Right kidney (tissue), 1 donor: ENCODE results near the gene CD47.

Experiments
- DNase-seq: peaks from one replicate; pipeline ENCODE4 v3.0.0-alpha.2; 2016

CD47 gene

DNA sequence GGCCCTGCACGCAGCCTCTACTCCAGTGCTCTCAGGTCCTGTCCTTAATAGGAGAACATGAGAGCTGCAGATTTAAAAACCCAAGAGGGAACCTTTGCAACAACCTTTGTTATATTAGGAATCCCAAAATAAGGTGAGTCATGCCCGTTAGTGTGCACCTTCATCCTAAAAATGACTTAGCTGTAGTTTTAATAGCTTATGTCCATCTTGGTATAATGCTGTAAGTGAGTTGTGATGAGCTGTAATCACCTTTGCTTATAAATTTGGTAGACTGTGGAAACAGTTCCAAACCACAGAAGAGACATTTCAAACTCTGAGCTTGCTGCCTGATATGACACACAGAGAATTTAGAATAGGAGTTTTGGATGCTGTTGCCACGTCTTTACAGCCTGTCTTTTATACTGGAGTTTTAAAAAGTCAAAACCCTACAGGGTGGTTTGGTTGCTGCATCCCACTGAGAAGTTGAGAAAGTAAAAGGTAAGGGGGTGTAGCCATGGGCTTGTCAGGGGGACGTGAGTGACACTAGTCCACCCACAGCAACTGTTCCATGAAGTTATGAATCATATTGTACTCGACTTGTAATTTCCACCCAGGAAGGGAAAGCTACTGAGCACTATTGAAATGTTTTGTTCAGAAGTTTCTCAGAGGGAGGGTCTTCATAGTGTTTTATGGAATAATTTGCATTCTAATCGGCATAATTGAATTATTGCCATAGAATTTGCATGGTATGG lies 27.4 kb upstream of the CD47 start:
- DNase-seq, result no peak

DNA sequence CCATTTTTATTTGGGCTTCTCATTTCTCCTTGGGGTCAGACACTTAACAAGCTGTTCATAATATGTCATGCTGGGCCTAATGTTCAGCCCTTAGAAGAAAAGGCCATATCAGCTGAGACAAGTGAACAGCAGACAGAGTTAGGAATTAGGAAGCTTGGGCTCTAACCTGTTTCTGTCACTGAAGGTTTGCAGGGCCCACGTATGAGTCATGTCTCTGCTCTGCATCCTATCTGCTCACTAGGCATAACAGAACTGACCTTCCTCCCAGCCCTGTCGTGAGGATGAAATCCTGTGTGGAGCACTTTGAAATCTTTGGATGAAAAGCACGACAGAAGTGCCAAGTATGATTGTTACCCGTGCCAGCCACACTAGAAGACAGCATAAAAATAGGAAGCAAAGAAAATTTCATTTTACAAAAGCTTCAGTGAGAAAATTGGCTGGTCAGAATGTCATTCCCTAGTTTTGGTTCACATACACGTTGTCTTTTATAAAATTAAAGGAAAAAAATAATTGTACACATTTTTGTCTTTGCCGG lies 26.5 kb upstream of the CD47 start:
- no peak for DNase-seq

DNA sequence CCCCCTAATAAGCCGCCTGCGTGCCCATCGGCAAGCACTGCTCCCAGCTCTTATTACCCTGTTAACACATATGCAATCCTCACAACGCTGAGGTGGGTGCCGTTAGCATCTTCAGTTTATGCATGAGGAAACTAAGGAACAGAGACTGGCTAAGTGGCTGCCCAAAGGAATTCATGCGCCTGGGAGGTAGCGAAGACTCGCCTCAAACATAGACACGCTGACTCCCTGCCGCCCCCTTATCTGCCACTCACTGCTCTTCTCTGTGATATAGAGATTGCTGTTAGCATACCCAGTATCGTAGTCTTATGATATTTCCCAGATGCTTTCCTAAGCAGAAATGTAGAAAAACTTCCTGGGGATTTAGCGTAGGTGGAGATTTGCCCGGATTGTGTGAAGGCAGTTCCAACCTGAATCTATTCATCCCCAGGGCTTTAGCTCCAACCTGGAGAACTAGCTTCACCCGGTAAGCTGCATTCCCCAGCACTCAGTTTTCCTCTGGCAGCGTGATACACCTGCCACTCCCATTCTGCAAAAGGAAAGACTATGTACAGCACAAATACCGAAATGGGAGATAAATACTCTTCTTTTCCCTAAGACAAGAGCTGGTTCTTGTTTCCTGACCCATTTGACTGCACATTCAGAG lies 23.7 kb upstream of the CD47 start:
- DNase-seq, result no peak

DNA sequence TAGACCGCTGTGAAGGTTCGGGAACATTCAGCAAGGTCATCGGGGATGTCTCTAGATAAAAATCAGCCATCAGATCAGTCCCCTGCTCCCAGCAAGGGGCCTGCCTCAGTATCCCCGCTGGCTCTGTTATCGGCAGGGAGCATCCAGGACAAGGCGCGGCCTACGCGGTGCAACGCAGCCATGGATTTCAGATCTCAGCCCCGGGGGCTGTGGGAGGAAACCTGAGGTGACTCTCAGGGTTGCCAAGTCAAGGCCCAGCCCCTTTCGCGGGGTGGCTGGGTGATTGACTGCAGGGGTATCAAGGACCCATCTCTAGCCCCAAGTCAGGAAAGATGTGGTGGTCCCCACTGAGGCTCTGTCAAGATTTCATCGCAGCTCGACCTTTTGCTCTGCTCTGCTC lies 23.1 kb upstream of the CD47 start:
- no peak for DNase-seq

DNA sequence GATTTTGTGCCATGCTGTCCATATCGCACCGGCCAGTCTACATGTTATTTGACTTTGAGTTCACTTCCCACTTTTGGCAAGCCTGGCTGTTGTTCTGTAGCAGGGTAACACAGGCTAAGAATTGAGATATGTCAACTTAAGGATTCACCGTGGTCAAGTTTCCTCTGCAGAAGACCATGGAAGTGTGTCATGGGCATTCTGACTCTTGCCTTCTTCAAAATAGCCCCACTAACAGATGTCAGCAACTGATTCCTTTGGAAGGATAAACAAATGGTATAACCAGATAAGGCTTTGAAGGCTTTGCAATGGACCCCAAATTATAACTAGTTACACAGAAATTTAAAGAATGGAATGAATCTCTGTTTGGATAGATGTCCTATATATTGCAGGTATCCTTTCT lies 20.1 kb upstream of the CD47 start:
- DNase-seq, result no peak

DNA sequence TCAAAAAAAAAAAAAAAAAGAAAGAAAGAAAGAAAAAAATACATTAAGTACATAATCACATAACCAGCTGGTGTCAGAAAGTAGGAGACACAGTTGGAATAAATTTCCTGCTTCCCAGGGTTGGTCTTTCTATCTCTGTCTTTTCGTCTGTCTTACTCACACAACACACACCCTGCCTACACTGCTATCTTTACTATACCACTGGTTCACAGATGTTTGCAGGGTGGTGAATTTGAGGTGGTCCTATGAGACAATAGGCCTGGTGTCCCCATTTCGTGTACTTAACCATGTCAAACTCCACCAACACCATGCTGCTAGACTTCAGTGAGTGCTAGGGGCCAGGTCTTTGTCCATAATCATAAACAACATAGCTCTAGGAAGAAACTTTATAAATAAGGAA lies 17.6 kb upstream of the CD47 start:
- no peak for DNase-seq

DNA sequence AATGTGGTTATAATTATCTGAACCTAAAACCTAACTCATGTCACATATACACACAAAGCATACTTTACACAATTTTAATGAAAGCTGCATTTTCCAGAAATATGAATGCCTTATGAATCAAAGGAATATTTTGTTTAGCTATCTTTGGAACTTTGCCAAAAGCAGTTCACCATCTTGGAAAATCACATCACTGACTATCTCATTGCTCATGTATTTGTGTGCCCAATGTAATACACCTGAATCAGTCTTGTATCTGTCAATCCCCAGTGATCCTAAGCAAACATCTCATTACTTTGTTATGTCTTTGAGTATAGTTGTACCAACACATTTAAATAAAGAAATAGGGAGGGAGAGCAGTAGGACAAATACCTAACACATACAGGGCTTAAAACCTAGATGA lies 15.6 kb upstream of the CD47 start:
- DNase-seq, result no peak

DNA sequence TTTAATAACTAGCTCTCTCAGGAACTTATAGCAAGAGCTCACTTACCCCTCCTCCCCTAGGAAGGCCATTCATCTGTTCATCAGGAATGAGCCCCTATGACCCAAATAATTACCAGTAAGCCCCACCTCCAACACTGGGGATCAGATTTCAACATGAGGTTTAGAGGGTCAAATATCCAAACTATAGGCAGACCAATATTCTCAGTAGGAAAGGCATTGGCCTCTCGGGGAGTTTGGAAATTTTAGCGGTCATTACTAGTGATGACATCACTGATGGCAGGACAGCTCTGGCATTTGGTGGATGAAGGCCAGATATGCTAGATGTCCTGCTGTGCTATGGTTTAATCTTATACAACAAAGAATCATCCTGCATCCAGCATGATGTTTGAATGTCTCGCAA lies 15.2 kb upstream of the CD47 start:
- DNase-seq, result no peak

DNA sequence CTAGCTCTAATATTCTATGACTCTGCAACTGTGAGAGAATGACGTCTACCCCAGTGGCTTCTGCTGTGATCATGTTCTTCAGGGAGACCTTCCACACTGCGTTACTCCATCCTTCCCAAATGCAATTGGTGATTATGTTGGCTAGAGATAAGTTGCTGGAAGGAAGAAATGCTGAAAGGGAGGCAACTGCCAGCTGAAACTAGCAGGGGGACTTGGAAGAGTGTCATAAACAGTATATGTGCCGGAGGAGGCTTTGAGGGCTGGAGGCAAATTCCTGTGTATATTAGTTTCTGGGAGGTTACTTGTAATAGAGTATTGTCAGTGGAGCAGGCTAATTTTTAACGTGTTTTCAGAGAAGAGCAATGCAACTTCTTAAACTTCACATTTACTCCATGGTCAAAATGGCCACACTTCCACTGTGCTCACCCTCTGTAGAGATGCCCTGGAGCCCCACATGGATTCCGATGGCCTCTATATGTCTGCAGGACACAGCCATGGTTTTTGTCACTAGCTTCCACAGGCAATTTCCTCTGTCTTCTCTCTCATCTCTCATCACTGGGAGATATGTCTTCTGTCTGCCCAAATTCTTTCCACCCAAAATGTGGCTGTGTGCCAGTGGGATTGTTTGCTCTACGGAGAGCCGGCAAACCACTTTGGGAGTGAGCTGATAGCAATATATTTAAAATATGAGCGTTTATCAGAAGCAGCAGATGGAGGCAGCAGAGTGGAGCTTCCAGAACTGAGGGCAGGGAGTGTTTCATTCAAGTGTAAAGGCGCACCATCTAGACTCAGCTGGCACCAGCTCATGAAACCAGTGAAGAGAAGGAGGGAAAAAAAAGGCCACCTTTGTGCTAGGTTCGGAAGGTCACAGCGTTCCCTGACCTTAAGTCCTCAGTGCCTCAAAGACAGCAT lies 13.3 kb upstream of the CD47 start:
- no peak for DNase-seq

DNA sequence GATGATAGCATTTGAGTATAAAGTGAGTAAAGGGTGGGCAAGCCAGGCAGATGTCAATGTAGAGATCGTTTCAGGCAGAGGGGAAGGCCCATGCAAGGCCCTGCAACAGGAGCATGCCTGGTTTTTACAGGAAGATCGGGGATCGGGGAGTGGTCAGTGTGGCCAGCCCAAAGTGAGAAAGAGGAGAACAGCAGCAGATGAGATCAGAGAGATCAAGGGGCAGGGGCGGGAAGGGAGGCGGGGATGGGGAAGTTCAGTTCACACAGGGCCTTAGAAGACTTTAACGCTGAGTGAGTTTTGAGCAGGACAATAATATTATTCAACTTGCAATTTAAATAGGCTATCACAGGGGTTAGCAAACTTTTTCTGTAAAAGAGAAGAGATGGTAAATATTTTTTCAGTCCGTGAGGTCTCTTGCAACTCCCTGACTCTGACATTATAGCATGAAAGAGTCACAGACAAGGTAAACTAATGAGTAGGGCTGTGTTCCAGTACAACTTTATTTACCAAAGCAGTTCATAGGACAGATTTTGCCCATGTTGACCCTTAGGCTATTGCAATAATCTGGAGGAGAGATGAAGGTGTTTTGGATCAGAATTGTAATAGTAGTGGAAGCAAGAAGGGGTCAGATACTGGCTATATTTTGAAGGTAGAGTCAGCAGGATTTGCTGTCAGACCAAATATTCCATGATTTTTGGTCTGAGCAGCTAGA lies 12.4 kb upstream of the CD47 start:
- no peak for DNase-seq

DNA sequence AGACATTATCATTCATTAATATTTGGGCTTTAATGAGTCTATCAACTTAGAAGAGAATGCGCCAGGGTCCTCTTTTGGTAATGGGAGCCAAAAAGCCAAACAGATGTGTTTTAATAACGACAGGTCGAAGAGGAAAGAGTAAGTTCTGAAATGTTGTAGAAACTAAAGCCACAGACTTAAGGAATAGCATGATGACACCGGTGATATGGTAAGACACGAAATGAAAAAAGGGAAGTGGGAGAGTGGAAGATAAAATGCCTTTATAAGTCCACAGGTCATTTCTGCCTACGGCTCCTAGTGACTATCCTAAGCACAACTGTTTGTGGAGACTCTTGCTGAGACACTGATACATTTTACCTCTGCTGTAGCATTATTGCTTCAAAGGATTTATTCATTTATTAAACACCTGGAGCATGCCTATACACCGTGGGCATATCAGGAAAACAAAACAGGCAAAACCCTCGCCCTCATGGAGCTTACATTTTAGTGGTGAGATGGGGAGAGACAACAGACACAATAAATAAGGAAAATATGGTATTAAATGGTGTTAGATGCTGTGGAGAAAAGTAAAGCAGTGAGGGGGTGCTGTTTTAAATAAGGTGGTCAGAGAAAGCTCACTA lies 11.7 kb upstream of the CD47 start:
- DNase-seq, result no peak

DNA sequence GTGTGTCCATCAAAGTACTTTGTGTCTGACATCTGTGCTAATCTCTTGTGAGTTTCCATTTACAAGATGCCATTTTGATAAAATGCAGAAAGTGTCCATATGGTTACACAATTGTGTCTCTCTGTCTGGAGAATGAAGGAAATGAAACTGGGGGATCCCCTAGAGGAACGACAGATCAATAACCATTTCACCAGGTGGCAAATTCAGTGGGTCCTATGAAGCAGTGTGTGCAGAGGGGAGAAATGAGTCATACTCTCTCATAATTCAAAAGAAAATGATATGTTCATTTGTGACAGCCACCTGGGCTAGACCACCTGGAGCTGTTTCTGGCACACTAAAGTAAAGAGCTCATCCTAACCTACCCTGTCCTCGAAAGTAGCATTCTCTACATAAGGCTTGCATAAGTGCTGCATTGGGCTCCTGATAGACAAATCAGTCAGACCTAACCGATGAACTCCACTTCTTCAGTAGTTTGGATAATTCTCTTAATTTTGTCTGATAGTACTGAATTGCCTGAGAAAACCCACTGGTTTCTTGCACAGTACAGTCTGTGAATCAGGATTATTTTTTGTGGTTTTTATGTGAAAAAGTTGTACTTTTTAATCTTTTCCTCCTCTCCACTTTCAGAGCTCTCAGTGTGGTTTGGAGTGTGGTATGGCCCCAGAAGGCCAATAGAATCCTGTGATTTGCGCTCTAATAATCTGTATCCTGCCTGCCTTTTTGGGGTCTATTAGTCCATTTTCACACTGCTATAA lies 10.3 kb upstream of the CD47 start:
- no peak for DNase-seq

DNA sequence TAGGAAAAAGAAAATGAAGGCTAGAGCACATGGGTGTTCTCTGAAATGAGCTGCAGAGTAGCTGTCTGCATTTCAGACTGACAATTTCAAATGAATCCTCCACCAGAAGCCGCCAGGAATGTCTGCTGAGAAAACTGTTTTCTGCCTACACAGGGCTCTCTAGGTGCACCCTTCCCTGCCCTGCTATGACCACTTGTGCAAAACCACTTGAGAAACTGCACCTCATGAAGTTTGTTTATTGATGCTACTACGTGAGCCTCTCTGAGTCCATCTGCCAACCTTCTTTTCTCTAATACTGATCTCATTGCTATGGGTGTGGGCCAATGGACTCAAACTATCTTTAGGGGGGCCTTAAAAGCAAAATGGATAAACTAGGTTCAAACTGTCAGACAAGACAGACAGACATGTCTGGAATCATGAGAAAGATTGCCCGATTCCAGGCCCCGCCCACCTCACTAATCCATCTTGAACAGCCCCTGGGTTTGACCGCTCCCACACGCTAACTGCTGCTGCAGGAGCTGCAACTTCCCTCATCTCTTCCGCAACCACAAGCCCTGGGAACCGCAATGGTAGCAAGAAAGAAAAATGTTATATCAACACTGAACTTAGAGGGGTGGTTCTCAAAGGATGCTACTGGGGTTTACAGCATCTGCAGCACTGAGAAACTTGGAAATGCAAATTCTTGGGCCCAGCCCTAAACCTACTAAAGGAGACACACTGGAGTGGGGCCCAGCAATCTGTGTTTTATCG lies 9.0 kb upstream of the CD47 start:
- no peak for DNase-seq

DNA sequence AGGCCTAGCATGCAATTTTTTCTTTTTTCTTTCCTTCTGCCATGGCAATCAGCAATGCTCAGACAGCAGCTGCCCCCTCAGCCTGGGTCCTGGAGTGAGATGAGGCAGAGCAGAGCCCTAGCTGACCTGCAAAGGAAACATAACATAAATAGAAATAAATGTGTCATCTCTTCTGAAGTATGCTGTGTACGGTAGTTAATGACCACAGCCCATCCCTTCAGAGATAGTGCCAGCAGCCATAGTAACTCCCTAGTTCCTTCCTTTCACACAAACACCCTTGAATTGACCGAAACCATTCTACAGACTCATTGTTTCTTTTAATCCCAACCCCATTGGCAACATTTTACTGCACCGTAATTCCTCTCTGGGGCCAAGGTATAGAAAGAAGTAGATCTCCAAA lies 8.4 kb upstream of the CD47 start:
- DNase-seq, result no peak

DNA sequence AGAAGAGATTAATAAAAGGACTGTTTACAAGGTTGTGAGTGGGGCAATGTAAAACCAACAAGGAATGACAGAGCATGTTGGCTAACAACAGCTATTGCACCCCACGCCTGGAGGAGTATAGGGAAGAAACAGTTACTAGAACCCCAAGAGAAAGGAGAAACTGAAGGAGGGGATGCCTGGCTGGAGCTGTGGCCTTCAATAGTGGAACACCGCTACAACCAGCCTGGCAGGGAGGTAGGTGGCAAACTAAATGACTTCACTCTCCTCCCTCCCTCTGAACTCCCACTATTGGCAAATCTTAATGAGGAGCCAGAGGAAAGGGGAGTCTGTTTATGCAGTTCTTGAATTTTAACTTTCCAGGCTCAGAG lies 7.2 kb upstream of the CD47 start:
- DNase-seq, result no peak

DNA sequence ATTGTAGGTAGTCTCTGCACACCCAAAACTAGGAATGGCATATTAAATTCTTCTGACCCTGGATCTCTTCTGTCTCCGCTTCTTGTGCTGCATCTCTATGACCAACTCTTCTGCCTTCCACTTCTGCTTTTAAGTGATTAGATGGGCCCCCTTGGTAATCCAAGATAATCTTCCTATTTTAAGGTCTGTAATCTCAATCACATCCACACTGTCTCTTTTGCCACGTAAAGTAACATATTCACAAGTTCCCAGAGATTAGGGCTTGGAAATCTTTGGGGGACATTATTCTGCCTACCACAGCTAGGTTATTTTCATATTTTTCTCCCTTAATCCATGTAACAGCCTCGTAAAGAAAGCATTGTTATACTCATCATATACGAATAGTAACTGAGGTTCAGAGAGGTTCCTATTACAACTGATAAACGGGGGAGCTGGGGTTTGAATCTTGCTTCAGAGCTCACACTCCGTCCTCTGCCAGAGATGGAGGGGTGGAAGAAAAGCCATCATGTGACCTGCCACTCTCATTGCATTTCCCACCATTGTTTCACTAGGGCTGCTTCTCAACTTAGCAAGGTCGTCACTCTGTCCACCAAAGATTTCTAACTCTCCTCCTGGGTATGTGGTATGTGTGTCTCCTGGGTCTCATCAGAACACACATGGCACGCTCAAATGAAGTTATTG lies 6.6 kb upstream of the CD47 start:
- no peak for DNase-seq

DNA sequence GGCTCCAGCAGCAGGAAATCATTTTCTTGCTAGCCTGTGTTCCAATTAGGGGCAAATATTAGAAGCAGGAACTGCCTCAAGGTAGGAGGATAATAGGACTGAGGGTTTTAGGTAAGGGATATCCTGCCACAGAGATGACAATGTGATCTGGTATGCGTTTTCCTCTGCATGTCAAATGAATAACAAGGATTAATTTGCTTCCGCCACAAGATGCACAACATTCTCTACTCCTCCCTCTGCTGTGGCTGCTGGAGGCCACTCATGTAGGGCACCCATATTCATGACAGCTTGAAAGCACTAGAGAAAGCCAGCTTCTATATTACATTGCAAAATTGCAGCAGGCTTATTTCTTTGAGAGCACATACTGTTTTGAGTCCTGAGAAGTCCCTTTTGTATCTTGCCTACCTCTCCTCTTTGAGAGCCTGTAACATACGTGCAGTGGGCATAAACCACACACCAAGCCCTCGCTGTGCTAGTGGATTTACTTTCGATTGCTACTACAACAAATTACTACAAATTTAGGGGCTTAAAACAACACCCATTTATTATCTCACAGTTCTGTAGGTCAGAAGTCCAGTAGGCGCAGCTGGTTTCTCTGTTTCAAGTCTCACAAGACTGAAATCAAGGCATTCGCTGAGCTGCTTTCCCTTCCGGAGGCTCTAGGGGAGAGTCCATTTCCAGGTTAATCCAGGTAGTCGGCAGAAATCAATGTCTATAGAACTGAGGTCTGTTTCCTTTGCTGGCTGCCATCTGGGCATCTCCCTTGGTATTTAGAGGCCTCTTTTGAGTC lies 5.9 kb upstream of the CD47 start:
- no peak for DNase-seq

DNA sequence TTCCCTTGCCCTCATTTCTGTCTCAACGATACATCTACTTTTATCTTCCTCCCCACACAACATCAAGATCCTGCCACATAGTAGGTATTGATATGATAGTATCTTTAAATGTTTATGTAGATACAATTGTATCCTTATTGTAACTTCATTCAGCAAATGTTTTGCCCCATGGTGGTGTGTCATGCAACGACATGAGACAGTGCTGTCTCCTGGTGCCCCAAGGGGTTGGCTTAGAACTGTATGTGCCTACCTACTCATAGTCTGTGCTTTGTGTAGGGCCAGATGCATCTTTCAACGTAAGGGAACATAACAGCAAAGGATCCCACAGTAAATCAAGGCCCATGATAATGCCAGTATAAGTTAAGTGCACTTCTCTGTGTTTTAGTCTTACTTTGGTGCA lies 2.8 kb upstream of the CD47 start:
- DNase-seq, result no peak

DNA sequence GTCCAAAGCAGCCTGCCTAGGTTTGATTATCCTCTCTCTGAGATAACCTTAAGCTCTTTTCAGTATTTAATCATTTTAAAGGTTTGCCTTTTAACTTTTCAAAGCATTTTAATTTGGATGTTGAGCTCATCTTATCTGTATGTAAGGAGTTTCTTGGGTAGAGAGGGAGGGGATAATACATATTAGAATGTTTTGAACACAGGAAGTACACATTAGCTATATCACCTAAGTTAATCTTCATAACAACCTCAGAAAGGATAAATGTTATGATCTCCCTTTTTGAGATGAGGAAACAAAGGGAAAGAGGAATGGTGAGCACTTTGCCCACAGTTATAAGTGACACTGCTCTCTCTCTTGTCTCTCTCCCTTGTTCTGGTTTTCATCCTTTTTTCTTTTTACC lies 2.2 kb upstream of the CD47 start:
- DNase-seq, result no peak
